GM18867 (cell line): Measurements from ENCODE around the gene SNRNP48.

ENCODE experiments used
- ATAC-seq: cut with Tn5 transposase; IDR thresholded peaks from one replicate; pipeline ENCODE4 v1.9.1; 2021; ENCODE audit warnings: mild to moderate bottlenecking, moderate library complexity; ENCODE audit not compliant: unreplicated experiment

Gene SNRNP48

GRCh38 chr6:7559196-7559595 is 30.8 kb upstream of the SNRNP48 start:
- ATAC-seq, result no peak

- ATAC-seq, result no peak
These were observed 30.2 kb upstream of the SNRNP48 start for GRCh38 chr6:7559651-7560385.

GRCh38 chr6:7561153-7561964 is 28.6 kb upstream of the SNRNP48 start:
- no peak for ATAC-seq

- no peak for ATAC-seq
These were observed 27.2 kb upstream of the SNRNP48 start for GRCh38 chr6:7562769-7563168.

- no peak for ATAC-seq
These were observed 23.9 kb upstream of the SNRNP48 start for GRCh38 chr6:7566107-7566506.

- no peak for ATAC-seq
These were observed 23.3 kb upstream of the SNRNP48 start for GRCh38 chr6:7566617-7567173.

- no peak for ATAC-seq
These were observed 22.0 kb upstream of the SNRNP48 start for GRCh38 chr6:7568021-7568420.

GRCh38 chr6:7569082-7569481 is 20.9 kb upstream of the SNRNP48 start:
- no peak for ATAC-seq

- no peak for ATAC-seq
These were observed 17.6 kb upstream of the SNRNP48 start for GRCh38 chr6:7572213-7572943.

- no peak for ATAC-seq
These were observed 15.5 kb upstream of the SNRNP48 start for GRCh38 chr6:7574500-7574899.

GRCh38 chr6:7578516-7578915 is 11.5 kb upstream of the SNRNP48 start:
- ATAC-seq, result no peak

GRCh38 chr6:7578931-7579330 is 11.1 kb upstream of the SNRNP48 start:
- no peak for ATAC-seq

- no peak for ATAC-seq
These were observed 10.1 kb upstream of the SNRNP48 start for GRCh38 chr6:7579851-7580250.

- ATAC-seq, result no peak
These were observed 9.5 kb upstream of the SNRNP48 start for GRCh38 chr6:7580537-7580926.

- ATAC-seq, result no peak
These were observed 8.9 kb upstream of the SNRNP48 start for GRCh38 chr6:7580927-7581618.

GRCh38 chr6:7585287-7585930 is 4.6 kb upstream of the SNRNP48 start:
- no peak for ATAC-seq

- no peak for ATAC-seq
These were observed 2.3 kb upstream of the SNRNP48 start for GRCh38 chr6:7587631-7588100.

GRCh38 chr6:7588506-7588905 is 1.5 kb upstream of the SNRNP48 start:
- ATAC-seq, result no peak

- ATAC-seq, result no peak
These were observed 777 bp upstream of the SNRNP48 start for GRCh38 chr6:7589221-7589620.

- no peak for ATAC-seq
These were observed 912 bp downstream of the SNRNP48 start for GRCh38 chr6:7590918-7591302.
